Subcutaneous adipose tissue (tissue), 4 donors: ENCODE data around the gene PTPN20. TPM values are rescaled to one million over a fixed set of nuclear protein-coding genes. Genes with fewer than 3 reads are reported as not detected.
"Not testable (repeated sequence)": the region's sequence is repeated elsewhere in the genome, so short reads cannot be mapped to it uniquely, and the experiment has no call there.

Experiments
- CTCF ChIP-seq: fragments of 450-650 bp; IDR thresholded peaks from one replicate; pipeline ENCODE4 v1.5.1; 2016; ENCODE audit warnings: low read depth, mild to moderate bottlenecking, control low read depth, antibody characterized with exemption, moderate library complexity
- total RNA-seq, 4 donors: library from RNA; depleted of rRNA; stranded (reverse); fragments of >200 nt; gene quantifications; one replicate each; pipeline ENCODE4 v1.1.0, GENCODE V29; 2016

The PTPN20 gene
- total RNA-seq = 1 to 10 TPM in 3 of 4 donors, not detected in 1; 1.1 to 4.2 (median 1.2) TPM

GRCh38 chr10:46911144-46911876 lies at the start of gene PTPN20:
Gene PTPN20 (plus strand): TSS chr10:46911428. CDS start chr10:46932500, 21,072 bp downstream.
- TF ChIP-seq CTCF = not testable (repeated sequence)

- TF ChIP-seq CTCF = no peak
These were observed 81.8 kb downstream of the PTPN20 start for GRCh38 chr10:46992803-46993561.

GRCh38 chr10:46995234-46995633 lies 84.0 kb downstream of the PTPN20 start:
- TF ChIP-seq CTCF = no peak

GRCh38 chr10:46998192-46998591 lies 87.0 kb downstream of the PTPN20 start:
- TF ChIP-seq CTCF = no peak

- TF ChIP-seq CTCF = no peak
These were observed 87.4 kb downstream of the PTPN20 start for GRCh38 chr10:46998595-46998994.

- no peak for TF ChIP-seq CTCF
These were observed 88.0 kb downstream of the PTPN20 start for GRCh38 chr10:46999217-46999616.

- no peak for TF ChIP-seq CTCF
These were observed 97.5 kb downstream of the PTPN20 start for GRCh38 chr10:47008769-47009168.
